Endodermal cell (in vitro differentiated cells): ENCODE results near the gene MIP. TPM values are rescaled to one million over a fixed set of nuclear protein-coding genes. Genes with fewer than 3 reads are reported as not detected.
A peak's percentile ranks its signal among the peaks of the same experiment; 100 is the strongest.

ENCODE experiments used
- DNase-seq: peaks from one replicate; pipeline ENCODE4 v3.0.0-alpha.2; 2017
- H3K27ac ChIP-seq: 2 replicates; pipeline ENCODE4 v1.5.1; 2013; ENCODE audit warnings: mild to moderate bottlenecking, low read depth, low read length, moderate library complexity
- H3K27me3 ChIP-seq: 2 replicates; pipeline ENCODE4 v1.6.1; 2013; ENCODE audit warnings: mild to moderate bottlenecking, low read length, moderate library complexity; ENCODE audit not compliant: insufficient read depth, control insufficient read depth, poor library complexity, severe bottlenecking
- H3K36me3 ChIP-seq: 2 replicates; pipeline ENCODE4 v1.7.0; 2013; ENCODE audit warnings: mild to moderate bottlenecking, low read length, moderate library complexity; ENCODE audit not compliant: control insufficient read depth, insufficient read depth
- H3K4me1 ChIP-seq: one replicate; pipeline ENCODE4 v1.7.0; 2013; ENCODE audit warnings: low read length; ENCODE audit not compliant: control insufficient read depth, insufficient read depth
- H3K4me3 ChIP-seq: 2 replicates; pipeline ENCODE4 v1.5.1; 2013; ENCODE audit warnings: mild to moderate bottlenecking, low read length, moderate library complexity
- H3K9ac ChIP-seq: 2 replicates; pipeline ENCODE4 v1.6.1; 2013; ENCODE audit warnings: mild to moderate bottlenecking, low read length, moderate library complexity; ENCODE audit not compliant: poor library complexity, severe bottlenecking; ENCODE audit errors: extremely low read depth
- H3K9me3 ChIP-seq: 2 replicates; pipeline ENCODE4 v1.6.1; 2013; ENCODE audit warnings: mild to moderate bottlenecking, low read length, moderate library complexity; ENCODE audit not compliant: control insufficient read depth
- H3K27ac Mint-ChIP-seq: 2 replicates; pipeline ENCODE4 v1.8.0; 2020; ENCODE audit warnings: mixed read lengths
- H3K27me3 Mint-ChIP-seq: 2 replicates; pipeline ENCODE4 v1.8.0; 2021; ENCODE audit warnings: mild to moderate bottlenecking, mixed read lengths; ENCODE audit not compliant: insufficient read depth
- H3K36me3 Mint-ChIP-seq: 2 replicates; pipeline ENCODE4 v1.8.0; 2020; ENCODE audit warnings: low read depth, mixed read lengths
- H3K4me1 Mint-ChIP-seq: 2 replicates; pipeline ENCODE4 v1.8.0; 2020; ENCODE audit warnings: mixed read lengths
- H3K4me3 Mint-ChIP-seq: 2 replicates; pipeline ENCODE4 v1.8.0; 2020; ENCODE audit warnings: mild to moderate bottlenecking, moderate library complexity, mixed read lengths
- H3K9me3 Mint-ChIP-seq: 2 replicates; pipeline ENCODE4 v1.8.0; 2020; ENCODE audit warnings: mild to moderate bottlenecking, mixed read lengths
- CTCF ChIP-seq: fragments of 200-600 bp; sonication (generic); conservative IDR thresholded peaks from 2 replicates; pipeline ENCODE4 v1.5.0; 2021; ENCODE audit warnings: antibody characterized with exemption, mild to moderate bottlenecking
- WGBS, 2 experiments: methylation state at CpG; one replicate each; pipeline versions ENCODE4 v1.1.5 to v1.1.7; 2013; ENCODE audit warnings: missing lambda C conversion rate in 2 of 2, mixed read lengths in 1 of 2; ENCODE audit not compliant: insufficient coverage in 1 of 2, insufficient read length in 1 of 2; 5-methylcytosine and 5-hydroxymethylcytosine counted together
- total RNA-seq, 2 donors: library from RNA; stranded (reverse); fragmentation: NEBNext Ultra II Directional in 1 of 2; extraction: Animal tissue kit (Norgen Biotek cat#: 25700) in 1 of 2; gene quantifications; 2 replicates in 1 of 2; 3 replicates in 1 of 2; pipeline ENCODE4 v1.2.1, GENCODE V29; 2021

MIP gene
- total RNA-seq, 2 donors from 2014 or later, result not detected

GRCh38 chr12:56451147-56451546 lies 3.3 kb downstream of the MIP start:
- H3K9me3 Mint-ChIP-seq, result no peaks in the 10 kb centered on the region
- 82 to 100% methylated on average over 3 to 5 of the region's 5 CpGs for WGBS, 2 experiments
- Histone ChIP-seq H3K4me1 (no peaks in the 10 kb centered on the region), H3K9me3 (no peaks in the 10 kb centered on the region), H3K27ac (no peak overlapping the region), H3K9ac (no peak overlapping the region), H3K27me3 (no peaks in the 10 kb centered on the region), H3K36me3 (no peaks in the 10 kb centered on the region), H3K4me3 (no peak overlapping the region)
- no peak overlapping the region for H3K27ac Mint-ChIP-seq
- TF ChIP-seq CTCF, result no peak
- peaks cover 10% of the 10 kb centered on the region for H3K36me3 Mint-ChIP-seq
- no peak for DNase-seq
- H3K4me1 Mint-ChIP-seq, result peaks cover 8% of the 10 kb centered on the region
- peaks cover 11% of the 10 kb centered on the region for H3K27me3 Mint-ChIP-seq
- no peak overlapping the region for H3K4me3 Mint-ChIP-seq

- no peak overlapping the region for H3K9ac ChIP-seq
- no peaks in the 10 kb centered on the region for H3K36me3 ChIP-seq
- Mint-ChIP-seq H3K9me3 (peaks cover 2% of the 10 kb centered on the region), H3K4me1 (peaks cover 8% of the 10 kb centered on the region), H3K27me3 (peaks cover 11% of the 10 kb centered on the region), H3K4me3 (no peak overlapping the region), H3K27ac (no peak overlapping the region), H3K36me3 (peaks cover 14% of the 10 kb centered on the region)
- TF ChIP-seq CTCF, result no peak
- 89 to 93% methylated on average over 3 of the region's 3 CpGs for WGBS, 2 experiments
- no peaks in the 10 kb centered on the region for H3K27me3 ChIP-seq
- no peak overlapping the region for H3K27ac ChIP-seq
- no peaks in the 10 kb centered on the region for H3K9me3 ChIP-seq
- no peaks in the 10 kb centered on the region for H3K4me1 ChIP-seq
- H3K4me3 ChIP-seq, result no peak overlapping the region
- no peak for DNase-seq
Measured at GRCh38 chr12:56450241-56450640, 4.2 kb downstream of the MIP start.

- peak overlapping the region; percentile 97 for H3K4me3 ChIP-seq
- 52 to 59% methylated on average over 4 to 5 of the region's 5 CpGs for WGBS, 2 experiments
- peak overlapping the region; percentile 96 for H3K27ac Mint-ChIP-seq
Measured at GRCh38 chr12:56449622-56449984, 4.9 kb downstream of the MIP start.

More at GRCh38 chr12:56449622-56449984, 4.9 kb downstream of the MIP start:
- H3K36me3 ChIP-seq, result no peaks in the 10 kb centered on the region
- peaks cover 8% of the 10 kb centered on the region for H3K27me3 Mint-ChIP-seq
- peak overlapping the region; percentile 80 for H3K4me3 Mint-ChIP-seq
- no peak for DNase-seq
- TF ChIP-seq CTCF, result no peak
- peaks cover 5% of the 10 kb centered on the region for H3K9me3 Mint-ChIP-seq
- H3K27me3 ChIP-seq, result no peaks in the 10 kb centered on the region
- H3K4me1 ChIP-seq, result no peaks in the 10 kb centered on the region
- peaks cover 8% of the 10 kb centered on the region for H3K4me1 Mint-ChIP-seq
- H3K9ac ChIP-seq, result peak overlapping the region; percentile 82
- no peaks in the 10 kb centered on the region for H3K9me3 ChIP-seq
- H3K36me3 Mint-ChIP-seq, result peaks cover 18% of the 10 kb centered on the region
- H3K27ac ChIP-seq, result peak overlapping the region; percentile 96
